Activated CD8-positive, alpha-beta memory T cell treated with anti-CD3 and anti-CD28 coated beads, Interleukin-2, amount 50 U/mL, for 48 hours (primary cell): ENCODE data around the gene RABL2A.
"Not testable (repeated sequence)": the region's sequence is repeated elsewhere in the genome, so short reads cannot be mapped to it uniquely, and the experiment has no call there.

Source experiments
- DNase-seq: peaks from one replicate; pipeline ENCODE4 v3.0.0-alpha.2; 2020

RABL2A gene

DNA sequence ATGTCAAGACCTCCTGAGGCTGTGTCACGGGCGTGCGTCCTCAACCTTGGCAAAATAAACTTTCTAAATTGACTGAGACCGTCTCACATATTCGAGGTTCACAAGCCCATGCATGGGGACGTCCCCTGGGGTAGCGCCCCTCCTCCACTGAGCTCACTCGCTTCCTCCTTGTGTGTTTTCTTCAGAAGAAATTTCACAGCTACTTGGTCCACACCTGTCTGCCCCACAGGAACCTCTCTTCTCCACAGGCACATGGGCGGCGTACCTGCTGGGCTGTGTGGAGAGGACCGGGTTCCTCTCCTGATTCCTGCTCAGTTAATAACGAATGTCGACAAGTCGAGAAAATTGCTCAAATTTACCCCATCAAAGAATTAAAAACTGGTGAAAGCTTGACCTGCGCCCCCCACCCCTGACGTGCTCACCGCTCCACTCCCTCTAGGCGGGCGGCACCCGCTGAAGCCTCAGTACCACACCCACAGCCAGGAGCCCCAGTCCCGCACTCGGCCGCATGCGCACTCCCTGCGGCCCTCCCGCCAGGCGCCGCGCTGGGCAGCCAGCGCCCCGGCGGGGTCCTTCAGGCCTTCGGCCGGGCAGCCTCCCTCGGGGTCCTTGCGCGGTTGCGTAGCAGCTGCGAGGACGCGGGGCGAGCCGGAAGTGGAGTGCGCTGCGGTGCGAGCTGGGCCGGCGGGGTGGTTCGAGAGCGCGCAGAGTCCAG, at the start of gene RABL2A:
RABL2A (plus strand) TSS at position 651 of the 715 bp plus-strand sequence. CDS start 1,341 bp downstream, outside the sequence.
- DNase-seq = peak; percentile 93

DNA sequence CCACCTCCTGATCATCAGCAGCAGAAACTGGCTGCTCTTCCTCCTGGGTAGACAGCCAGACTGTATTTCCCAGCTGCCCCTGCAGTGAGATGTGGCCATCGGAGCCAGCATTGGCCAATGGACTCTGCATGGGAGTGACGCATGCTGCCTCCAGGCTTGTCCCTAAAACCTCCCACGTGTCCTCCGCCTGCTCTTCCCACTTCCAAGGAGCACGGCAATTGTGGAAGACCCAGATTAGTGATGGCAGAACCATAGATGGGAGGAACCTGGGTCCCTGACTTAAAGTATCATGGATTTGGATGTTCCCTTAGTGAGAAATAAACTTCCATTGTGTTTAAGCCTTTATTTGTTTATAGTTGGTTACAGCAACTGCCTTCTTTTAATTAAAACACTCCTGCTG, 48.6 kb upstream of the RABL2A start:
- DNase-seq = not testable (repeated sequence)

GRCh38 chr2:113582473-113582872, 44.6 kb upstream of the RABL2A start:
- not testable (repeated sequence) for DNase-seq

DNA sequence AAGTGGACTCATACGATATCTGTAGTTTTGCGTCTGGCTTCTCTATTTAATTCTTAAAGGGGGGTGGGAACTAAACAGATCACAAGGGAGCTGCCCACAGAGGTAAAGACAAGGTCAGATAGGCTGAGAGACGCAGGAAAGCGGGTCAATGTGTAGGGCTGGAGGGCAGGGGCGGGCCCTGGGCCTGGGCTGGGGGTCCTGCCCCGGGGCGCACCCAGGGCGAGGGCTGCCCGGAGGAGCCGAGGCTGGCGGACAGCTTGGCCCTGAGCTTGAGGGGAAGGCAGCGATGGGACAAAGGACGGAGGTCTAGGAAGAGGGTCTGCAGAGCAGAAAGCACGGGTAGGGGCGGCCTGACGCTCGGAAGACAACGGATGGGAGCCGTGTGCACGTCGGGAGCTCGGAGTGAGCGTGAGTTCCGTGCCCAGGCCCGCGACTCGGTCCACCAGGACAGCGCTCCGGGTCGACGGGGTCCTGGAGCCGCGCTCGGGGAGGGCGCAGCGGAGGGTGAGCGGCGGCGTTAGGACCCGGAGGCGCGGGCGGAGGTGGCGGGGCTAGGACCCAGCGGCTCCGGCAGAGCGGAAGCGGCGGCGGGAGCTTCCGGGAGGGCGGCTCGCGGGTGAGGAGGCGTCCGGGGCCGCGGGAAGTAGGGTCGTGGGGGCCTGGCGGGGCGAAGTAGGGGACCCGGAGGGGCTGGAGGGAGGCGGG, 43.4 kb upstream of the RABL2A start:
- peak; percentile 95 for DNase-seq

- peak; percentile 72 for DNase-seq
Measured at GRCh38 chr2:113584311-113585092, 42.6 kb upstream of the RABL2A start.

DNA sequence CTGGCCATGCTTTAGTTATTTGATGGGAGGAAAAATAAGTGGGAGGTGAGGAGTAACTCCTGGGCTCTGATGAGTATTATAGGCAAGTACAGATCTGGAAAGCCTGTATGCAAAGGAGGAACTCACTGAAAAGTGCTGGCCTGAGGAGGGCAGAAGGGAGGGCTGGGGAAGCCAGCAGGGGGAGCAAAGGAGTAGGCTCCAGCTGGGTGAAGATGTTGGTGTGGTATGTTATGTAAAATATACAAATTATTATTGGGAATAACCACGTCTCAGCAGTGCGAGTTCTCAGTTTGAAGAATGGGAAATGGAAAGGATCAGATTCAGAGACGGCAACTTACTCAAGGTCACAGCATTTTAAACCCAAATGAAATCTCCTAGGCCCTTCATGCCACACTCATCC, 39.9 kb upstream of the RABL2A start:
- peak; percentile 73 for DNase-seq

- not testable (repeated sequence) for DNase-seq
Measured at GRCh38 chr2:113589591-113589990, 37.5 kb upstream of the RABL2A start.

DNA sequence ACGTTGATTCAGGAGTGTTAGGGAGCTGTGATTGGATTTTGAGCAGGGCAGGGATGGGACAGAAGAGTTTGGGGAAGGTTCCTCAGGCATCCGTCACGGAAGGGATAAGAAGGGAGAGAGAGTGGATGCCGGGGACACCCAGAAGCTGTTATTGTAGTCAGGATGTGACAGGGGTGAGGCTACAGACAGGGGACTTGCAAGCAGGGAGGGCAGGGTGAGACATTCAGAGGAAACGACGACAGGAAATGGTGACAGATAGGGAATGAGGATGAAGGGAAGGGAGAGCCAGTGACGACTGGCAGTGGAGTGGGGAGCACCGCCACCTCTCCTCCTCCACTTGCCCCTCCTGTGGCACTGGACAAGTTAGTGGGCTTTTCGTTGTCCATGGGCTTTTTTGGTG, 35.1 kb upstream of the RABL2A start:
- not testable (repeated sequence) for DNase-seq

DNA sequence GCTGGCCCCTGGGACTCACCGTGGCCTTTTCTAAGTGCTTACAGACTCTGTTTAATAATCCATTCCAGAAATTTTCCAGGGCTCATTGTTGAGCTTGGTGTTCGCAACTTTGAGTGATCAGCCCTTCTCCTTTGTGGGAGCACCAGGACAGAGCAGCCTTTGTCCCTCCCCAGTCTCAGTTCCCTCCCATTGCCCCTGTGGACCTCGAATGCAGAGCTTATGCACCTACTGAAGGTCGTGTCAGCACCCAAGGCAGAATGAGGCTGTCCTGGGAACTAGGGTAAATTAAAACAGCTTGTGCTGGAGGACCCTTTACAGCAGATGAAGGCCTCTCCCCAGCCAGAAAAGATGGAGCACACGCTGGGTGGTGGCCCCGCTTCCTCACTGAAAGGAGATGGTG, 33.8 kb upstream of the RABL2A start:
- not testable (repeated sequence) for DNase-seq

DNA sequence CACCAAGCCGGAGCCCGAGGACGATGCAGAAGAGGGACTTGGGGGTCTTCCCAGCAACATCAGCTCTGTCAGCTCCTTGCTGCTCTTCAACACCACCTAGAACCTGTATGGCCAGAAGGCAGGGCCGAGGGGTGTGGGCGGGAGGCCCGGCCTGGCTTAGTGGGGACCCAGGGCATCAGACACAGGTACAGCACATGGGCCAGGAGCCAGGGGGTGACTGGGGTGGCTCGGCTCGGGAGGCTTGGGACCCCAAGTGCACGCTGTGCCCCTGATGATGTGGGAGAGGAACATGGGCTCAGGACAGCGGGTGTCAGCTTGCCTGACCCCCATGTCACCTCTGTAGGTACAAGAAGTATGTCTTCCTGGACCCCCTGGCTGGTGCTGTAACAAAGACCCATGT, 31.3 kb upstream of the RABL2A start:
- DNase-seq = not testable (repeated sequence)

DNA sequence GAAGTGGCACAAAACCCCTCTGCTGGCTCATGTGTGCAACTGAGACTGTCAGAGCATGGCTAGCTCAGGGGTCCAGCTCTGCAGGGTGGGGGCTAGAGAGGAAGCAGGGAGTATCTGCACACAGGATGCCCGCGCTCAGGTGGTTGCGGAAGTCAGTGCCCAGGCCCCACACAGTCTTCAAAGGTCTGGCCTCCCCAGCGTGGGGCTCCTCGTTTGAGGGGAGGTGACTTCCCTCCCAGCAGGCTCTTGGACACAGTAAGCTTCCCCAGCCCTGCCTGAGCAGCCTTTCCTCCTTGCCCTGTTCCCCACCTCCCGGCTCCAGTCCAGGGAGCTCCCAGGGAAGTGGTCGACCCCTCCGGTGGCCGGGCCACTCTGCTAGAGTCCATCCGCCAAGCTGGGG, 29.9 kb upstream of the RABL2A start:
- DNase-seq = not testable (repeated sequence)

DNA sequence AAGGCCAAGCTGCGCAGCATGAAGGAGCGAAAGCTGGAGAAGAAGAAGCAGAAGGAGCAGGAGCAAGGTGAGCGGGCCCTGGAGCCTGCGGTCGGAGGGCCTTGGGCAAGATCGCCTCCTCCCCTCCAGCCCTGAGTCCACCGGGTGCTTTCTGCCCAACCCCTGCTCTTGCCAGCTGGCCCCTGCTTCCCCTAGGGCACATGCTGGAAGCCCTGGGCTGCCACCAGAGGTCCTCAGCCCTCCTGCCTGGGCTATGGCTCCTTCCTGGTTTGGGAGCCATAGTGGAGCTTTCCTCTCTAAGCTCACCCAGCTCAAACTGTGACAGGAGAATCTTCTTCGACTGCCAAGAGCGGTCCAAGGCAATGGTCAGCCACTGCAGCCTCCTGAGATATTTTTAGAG, 29.5 kb upstream of the RABL2A start:
- not testable (repeated sequence) for DNase-seq

- not testable (repeated sequence) for DNase-seq
Measured at GRCh38 chr2:113598180-113598579, 28.9 kb upstream of the RABL2A start.

DNA sequence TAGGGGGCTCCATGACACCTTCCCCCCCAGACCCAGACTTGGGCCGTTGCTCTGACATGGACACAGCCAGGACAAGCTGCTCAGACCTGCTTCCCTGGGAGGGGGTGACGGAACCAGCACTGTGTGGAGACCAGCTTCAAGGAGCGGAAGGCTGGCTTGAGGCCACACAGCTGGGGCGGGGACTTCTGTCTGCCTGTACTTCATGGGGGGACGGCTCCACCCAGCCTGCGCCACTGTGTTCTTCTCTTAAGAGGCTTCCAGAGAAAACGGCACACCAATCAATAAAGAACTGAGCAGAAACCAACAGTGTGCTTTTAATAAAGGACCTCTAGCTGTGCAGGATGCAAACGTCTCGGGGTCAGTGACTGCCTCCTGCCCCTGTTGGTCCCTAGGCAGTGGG, 28.3 kb upstream of the RABL2A start:
- not testable (repeated sequence) for DNase-seq

GRCh38 chr2:113599208-113599607, 27.9 kb upstream of the RABL2A start:
- not testable (repeated sequence) for DNase-seq

GRCh38 chr2:113602040-113602769, 24.9 kb upstream of the RABL2A start:
- DNase-seq = peak; percentile 89

DNA sequence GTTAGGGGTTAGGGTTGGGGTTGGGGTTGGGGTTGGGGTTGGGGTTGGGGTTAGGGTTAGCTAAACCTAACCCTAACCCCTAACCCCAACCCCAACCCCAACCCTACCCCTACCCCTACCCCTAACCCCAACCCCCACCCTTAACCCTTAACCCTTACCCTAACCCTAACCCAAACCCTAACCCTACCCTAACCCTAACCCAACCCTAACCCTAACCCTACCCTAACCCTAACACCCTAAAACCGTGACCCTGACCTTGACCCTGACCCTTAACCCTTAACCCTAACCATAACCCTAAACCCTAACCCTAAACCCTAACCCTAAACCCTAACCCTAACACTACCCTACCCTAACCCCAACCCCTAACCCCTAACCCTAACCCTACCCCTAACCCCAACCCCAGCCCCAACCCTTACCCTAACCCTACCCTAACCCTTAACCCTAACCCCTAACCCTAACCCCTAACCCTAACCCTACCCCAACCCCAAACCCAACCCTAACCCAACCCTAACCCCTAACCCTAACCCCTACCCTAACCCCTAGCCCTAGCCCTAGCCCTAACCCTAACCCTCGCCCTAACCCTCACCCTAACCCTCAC, 24.1 kb upstream of the RABL2A start:
- DNase-seq = no peak

GRCh38 chr2:113603467-113604084, 23.5 kb upstream of the RABL2A start:
- DNase-seq = peak; percentile 93

- DNase-seq = not testable (repeated sequence)
Measured at GRCh38 chr2:113604085-113604477, 23.0 kb upstream of the RABL2A start.

DNA sequence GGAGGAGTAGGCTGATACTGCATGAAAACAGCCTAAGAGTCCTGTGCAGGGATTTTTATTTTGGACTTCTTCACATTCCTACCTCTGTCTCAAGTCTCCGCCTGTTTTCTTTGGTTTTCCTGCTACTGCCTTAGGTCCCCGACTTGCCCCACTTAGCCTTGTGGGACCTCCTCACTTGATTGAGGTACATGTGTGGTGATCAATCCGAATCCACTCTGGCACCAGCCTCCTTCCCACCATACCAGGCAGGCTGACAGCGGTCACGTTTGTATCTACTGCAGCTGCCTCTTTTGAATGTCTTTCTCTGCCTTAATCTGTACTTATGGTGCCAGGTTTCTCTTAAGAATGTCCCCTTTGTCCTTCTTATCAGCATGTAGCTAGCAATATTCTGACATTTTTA, 22.4 kb upstream of the RABL2A start:
- DNase-seq = not testable (repeated sequence)

DNA sequence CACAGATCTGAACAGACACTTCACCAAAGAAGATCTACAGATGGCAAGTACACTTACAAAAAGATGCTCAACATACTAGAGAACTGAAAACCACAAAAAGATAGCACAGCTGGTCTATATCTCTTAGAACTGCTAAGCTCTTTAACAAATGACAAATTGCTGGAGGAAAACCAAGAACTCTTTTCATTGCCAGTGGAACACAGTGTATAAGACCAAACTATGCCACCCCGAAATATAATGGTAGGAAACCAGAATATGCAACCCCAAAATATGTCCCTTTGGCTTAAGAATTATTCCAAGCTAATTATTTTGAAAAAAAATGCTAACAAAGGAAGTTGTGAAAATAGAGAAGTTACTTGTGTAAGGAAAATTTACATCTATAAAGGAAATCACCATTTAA, 21.0 kb upstream of the RABL2A start:
- DNase-seq = not testable (repeated sequence)

- DNase-seq = not testable (repeated sequence)
Measured at GRCh38 chr2:113609822-113610221, 17.2 kb upstream of the RABL2A start.
